Sigmoid colon (tissue), 3 donors: ENCODE data around the gene CHAT.

Experiments used
- CTCF ChIP-seq, 4 experiments: fragments of 450-650 bp in 3 of 4; fragments of 200-600 bp in 1 of 4; IDR thresholded peaks; one replicate each; pipeline ENCODE4 v1.5.1; 2016 to 2019; ENCODE audit warnings: antibody characterized with exemption in 4 of 4, mild to moderate bottlenecking in 3 of 4, moderate library complexity in 2 of 4
- POLR2A ChIP-seq, 2 donors: fragments of 450-650 bp; IDR thresholded peaks; one replicate each; pipeline ENCODE4 v1.6.1; 2016; ENCODE audit warnings: antibody characterized with exemption in 2 of 2, mild to moderate bottlenecking in 2 of 2, moderate library complexity in 2 of 2

- TF ChIP-seq POLR2A (IDR thresholded peaks at IDR 0.05) (no peak), CTCF (IDR thresholded peaks at IDR 0.05) (no peak)
Observed at GRCh38 chr10:49627038-49627437, 13.2 kb downstream of the CHAT start.
